OCI-LY3 (cell line): ENCODE results near the gene ARHGAP26.

ENCODE experiments used
- EZH2phosphoT487 ChIP-seq: fragments of 200-600 bp; shearing (Covaris generic); IDR thresholded peaks from 2 replicates; pipeline ENCODE4 v1.6.1; 2018; ENCODE audit warnings: antibody characterized with exemption, mixed run types, low read depth
- TF ChIP-seq, protein P1 (sequence below): fragments of 200-600, 300-600 bp; sonication (generic); IDR thresholded peaks from 2 replicates; pipeline ENCODE4 v1.5.1; 2014; ENCODE audit warnings: antibody characterized with exemption, low read length, low read depth

DNA sequence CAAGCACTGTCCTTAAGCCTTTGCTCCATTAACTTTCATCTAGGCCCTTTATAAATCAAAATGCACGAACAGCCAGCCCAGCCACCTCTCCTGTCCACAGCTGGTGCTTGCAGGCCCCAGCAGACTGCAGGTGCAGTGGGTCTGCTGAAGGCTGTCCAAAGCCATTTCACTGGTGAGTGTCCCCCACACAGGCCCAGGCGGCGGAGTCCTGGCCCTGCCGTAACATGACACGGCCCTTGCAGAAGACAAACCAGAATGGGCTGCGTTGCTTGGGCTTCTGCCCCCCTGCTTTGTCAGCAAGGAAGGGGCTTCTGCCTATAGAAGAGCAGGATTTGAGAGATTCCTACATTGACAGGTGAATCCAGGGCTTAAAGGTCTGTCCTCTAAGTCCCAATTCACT lies 444.7 kb downstream of the ARHGAP26 start:
- TF ChIP-seq, protein P1, sequence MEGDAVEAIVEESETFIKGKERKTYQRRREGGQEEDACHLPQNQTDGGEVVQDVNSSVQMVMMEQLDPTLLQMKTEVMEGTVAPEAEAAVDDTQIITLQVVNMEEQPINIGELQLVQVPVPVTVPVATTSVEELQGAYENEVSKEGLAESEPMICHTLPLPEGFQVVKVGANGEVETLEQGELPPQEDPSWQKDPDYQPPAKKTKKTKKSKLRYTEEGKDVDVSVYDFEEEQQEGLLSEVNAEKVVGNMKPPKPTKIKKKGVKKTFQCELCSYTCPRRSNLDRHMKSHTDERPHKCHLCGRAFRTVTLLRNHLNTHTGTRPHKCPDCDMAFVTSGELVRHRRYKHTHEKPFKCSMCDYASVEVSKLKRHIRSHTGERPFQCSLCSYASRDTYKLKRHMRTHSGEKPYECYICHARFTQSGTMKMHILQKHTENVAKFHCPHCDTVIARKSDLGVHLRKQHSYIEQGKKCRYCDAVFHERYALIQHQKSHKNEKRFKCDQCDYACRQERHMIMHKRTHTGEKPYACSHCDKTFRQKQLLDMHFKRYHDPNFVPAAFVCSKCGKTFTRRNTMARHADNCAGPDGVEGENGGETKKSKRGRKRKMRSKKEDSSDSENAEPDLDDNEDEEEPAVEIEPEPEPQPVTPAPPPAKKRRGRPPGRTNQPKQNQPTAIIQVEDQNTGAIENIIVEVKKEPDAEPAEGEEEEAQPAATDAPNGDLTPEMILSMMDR = no peak
- no peak for TF ChIP-seq EZH2phosphoT487
